Gastroesophageal sphincter (tissue), 3 donors: ENCODE results near the gene MZT2B.
"Not testable (repeated sequence)": the region's sequence is repeated elsewhere in the genome, so short reads cannot be mapped to it uniquely, and the experiment has no call there.

Experiments
- CTCF ChIP-seq, 4 experiments: fragments of 200-600 bp in 2 of 4; fragments of 450-650 bp in 2 of 4; sonication (generic) in 1 of 4; IDR thresholded peaks; one replicate each; pipeline ENCODE4 v1.5.1; 2017 to 2019; ENCODE audit warnings: antibody characterized with exemption in 4 of 4, mild to moderate bottlenecking in 2 of 4, moderate library complexity in 2 of 4
- EP300 ChIP-seq: sonication (generic); formaldehyde crosslinking; IDR thresholded peaks from one replicate; pipeline ENCODE4 v1.6.1; 2017; ENCODE audit warnings: antibody characterized with exemption, mild to moderate bottlenecking
- POLR2A ChIP-seq, 2 donors: fragments of 450-650 bp; IDR thresholded peaks; one replicate each; pipeline ENCODE4 v1.6.1; 2017; ENCODE audit warnings: antibody characterized with exemption in 2 of 2, mild to moderate bottlenecking in 2 of 2, moderate library complexity in 1 of 2

DNA sequence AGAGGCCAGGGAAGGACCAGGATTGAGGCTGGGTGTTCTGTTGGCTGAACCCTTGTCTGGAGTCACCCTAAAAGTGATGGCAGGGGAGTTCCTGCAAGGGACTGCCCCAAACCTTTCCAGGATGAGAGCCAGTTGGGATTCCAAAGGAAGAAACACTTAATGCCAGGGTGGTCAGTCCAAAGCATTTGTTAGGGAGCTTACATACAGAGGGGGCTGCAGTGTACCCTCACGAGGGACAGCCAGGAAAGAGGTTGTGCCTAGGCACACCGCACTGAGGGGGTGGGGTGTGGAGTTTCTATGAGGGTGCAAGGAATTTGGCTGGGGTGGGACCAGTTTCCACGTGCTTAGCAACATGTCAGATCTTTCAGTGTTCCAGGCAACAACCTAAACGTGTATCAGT lies 6.9 kb downstream of the MZT2B start:
- TF ChIP-seq EP300; CTCF (IDR thresholded peaks at IDR 0.05); POLR2A (IDR thresholded peaks at IDR 0.05): not testable (repeated sequence)
